ENCODE results near the gene FMNL2.

DNA sequence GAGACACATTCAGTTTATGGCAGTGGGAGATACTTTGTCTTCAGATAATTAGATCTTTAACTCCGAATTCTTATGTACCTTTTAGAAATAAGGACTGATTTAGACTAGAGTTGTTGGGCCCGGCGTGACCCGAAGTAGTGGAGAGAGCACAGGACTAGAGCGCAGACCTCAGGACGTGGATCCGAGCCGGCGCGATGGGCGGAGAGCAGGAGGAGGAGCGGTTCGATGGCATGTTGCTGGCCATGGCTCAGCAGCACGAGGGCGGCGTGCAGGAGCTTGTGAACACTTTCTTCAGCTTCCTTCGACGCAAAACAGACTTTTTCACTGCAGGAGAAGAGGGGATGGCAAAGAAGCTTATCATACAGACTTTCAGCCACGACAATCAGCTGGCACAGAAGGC, 54.5 kb downstream of the FMNL2 start:
- TF ChIP-seq POLR2A (IDR thresholded peaks at IDR 0.05; ENCODE audit: low read length), result no peak
- TF ChIP-seq GATA1 (IDR thresholded peaks at IDR 0.05; ENCODE audit: low read depth, low read length), result no peak

All from erythroblast (primary cell).